Left renal cortex interstitium (tissue), 4 donors: Measurements from ENCODE around the gene DOCK3. TPM values are rescaled to one million over a fixed set of nuclear protein-coding genes. Genes with fewer than 3 reads are reported as not detected.
"Not testable (repeated sequence)": the region's sequence is repeated elsewhere in the genome, so short reads cannot be mapped to it uniquely, and the experiment has no call there.

Source experiments
- DNase-seq, 4 donors: peaks; one replicate each; pipeline ENCODE4 v3.0.0-alpha.2; 2013; ENCODE audit warnings: low read depth in 4 of 4, low spot score in 2 of 4, missing footprints in 1 of 4
- polyA plus RNA-seq, 4 donors: library from polyadenylated mRNA; unstranded; fragments of 120-200 nt; gene quantifications; one replicate each; pipeline ENCODE4 v1.2.1, GENCODE V29; 2013; ENCODE audit not compliant: insufficient read length in 4 of 4

Gene DOCK3
- polyA plus RNA-seq, 4 donors, result 0.78 to 2.2 (median 1.7) TPM

GRCh38 chr3:50673931-50674330 is 796 bp upstream of the DOCK3 start:
- DNase-seq, result no peak

- DNase-seq, result no peak
Observed at GRCh38 chr3:50675179-50676030, 678 bp downstream of the DOCK3 start.

GRCh38 chr3:50676031-50676705 is 1.4 kb downstream of the DOCK3 start:
- no peak for DNase-seq

GRCh38 chr3:50687127-50687751 is 12.5 kb downstream of the DOCK3 start:
- no peak for DNase-seq

- no peak for DNase-seq
Observed at GRCh38 chr3:50687916-50688315, 13.2 kb downstream of the DOCK3 start.

DNA sequence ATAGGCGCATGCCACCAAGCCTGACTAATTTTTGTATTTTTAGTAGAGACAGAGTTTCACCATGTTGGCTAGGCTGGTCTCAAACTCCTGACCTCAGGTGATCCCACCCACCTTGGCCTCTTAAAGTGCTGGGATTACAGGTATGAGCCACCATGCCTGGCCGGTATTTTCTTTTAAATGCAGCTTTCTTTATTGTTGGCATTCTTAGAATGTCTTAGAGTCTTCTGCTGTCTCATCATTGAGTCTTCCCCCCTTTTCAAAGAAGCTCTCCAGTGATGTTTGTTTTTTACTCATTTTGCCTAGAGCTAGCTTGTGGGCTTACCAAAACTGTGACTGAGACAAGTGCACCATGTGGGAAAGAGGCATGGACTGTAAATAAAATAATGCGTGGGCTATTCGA is 13.9 kb downstream of the DOCK3 start:
- not testable (repeated sequence) for DNase-seq

DNA sequence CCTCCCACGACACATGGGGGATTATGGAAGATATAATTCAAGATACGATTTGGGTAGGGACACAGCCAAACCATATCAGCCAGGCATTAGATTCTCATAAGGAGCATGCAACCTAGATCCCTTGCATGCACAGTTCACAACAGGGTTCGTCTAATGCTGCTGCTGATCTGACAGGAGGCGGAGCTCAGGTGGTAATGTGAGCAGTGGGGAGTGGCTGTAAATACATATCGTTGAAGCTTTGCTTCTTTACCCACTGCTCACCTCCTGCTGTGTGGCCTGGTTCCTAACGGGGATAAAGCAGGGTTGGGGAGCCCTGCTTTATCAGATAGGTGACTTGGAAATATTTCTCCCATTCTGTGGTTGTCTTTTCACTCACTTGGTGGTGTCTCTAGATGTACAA is 14.8 kb downstream of the DOCK3 start:
- DNase-seq, result no peak

- no peak for DNase-seq
Observed at GRCh38 chr3:50695031-50695430, 20.3 kb downstream of the DOCK3 start.

DNA sequence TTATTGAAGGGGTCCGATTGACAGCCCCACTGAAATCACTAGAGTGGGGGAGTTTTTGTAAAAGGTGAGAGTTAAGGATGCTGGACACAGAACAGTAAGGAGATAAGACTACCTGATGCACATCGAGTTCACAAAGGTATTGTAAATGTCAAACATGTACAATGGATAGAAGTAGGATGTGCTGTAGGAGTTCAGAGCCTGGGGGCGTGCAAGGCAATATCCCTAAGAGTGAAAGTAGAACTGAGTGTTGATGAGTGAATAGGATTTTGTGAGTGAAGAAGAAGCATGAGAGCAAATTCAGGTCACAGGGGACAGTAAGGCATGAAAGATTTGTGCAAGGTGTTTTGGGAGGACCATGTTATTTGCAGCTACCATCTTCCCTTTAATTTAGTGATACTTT is 21.5 kb downstream of the DOCK3 start:
- DNase-seq, result no peak

DNA sequence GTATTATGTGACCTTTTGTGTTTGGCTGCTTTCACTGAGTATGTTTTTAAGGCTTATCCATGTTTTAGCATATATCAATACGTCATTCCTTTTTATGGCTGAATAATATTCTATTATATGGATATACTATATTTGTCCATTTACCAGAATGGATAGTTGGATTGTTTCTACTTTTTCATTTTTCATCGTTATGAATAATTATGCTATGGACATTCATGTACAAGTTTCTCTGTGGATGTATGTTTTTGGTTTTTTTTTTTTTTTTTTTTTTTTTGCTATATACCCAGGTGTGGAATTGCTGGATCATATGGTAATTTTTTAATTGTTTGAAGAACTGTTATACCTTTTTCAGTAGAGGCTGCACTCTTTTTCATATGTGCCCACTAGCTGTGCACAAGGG is 23.5 kb downstream of the DOCK3 start:
- DNase-seq, result no peak

DNA sequence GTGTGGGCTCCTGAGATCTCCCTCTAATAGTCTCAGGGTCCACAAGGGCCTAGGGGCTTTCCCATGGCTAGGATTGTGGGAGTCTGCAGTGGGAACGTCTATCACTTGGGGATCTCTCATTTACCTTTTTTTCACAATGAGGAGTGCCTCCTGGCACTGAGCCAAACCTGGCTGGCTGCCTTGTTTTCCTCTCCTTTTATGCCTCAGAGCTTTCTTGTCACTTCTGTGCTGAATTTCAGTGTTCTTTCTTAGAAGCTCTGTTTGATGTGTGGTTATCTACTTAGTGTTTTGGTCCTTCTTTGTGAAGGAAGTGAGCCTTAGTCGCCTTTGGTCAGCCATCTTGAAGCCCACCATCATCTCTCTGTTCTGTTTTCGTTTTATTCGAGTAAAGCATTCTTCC is 33.9 kb downstream of the DOCK3 start:
- DNase-seq, result no peak

DNA sequence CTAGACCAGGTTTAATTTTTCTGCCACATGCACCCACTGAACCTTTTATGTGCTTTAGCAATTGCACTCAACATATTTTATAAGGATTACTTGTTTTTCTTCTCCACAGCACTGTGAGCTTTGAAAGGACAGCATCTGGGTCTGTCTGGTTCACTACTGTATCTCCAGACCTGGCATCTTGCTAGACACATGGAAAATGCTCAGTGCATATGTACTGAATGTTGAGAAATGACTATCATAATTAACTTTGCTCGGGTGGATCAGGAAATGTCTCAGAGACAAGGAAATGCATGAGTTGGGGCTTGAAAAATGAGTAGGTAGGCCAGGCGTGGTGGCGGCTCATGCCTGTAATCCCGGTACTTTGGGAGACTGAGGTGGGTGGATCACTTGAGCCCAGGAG is 40.2 kb downstream of the DOCK3 start:
- DNase-seq, result no peak

DNA sequence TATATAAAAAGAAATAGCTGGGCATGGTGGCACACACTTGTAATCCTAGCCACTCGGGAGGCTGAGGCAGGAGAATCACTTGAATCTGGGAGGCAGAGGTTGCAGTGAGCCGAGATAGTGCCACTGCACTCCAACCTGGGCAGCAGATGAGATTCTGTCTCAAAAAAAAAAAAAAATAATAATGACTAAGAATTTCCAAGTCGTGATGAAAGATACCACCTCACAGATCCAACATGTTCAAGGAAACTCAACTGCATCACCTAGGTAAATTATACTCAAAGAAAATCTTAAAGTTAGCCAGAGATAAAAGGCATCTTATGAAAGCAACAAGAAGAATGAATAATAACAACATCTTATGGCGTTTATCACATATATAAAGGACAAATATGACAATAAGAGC is 50.1 kb downstream of the DOCK3 start:
- no peak for DNase-seq

GRCh38 chr3:50734985-50735384 is 60.3 kb downstream of the DOCK3 start:
- no peak for DNase-seq

GRCh38 chr3:50737193-50737905 is 62.6 kb downstream of the DOCK3 start:
- no peak for DNase-seq

- no peak for DNase-seq
Observed at GRCh38 chr3:50737906-50738598, 63.3 kb downstream of the DOCK3 start.

DNA sequence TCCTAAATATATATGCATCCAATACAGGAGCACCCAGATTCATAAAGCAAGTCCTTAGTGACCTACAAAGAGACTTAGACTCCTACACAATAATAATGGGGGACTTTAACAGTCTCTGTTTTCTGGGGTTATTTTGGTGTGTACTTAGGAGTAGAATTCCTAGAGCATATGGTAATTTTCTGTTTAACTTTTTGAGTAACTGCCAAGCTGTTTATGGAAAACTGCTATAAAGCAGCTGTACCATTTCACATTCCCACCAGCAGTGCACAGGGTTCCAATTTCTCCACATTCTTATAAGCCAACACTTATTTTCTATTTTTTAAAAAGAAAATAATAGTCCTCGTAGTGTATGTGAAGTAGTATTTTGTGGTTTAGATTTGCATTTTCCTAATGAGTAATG is 68.9 kb downstream of the DOCK3 start:
- DNase-seq, result no peak

- no peak for DNase-seq
Observed at GRCh38 chr3:50749822-50750221, 75.1 kb downstream of the DOCK3 start.

DNA sequence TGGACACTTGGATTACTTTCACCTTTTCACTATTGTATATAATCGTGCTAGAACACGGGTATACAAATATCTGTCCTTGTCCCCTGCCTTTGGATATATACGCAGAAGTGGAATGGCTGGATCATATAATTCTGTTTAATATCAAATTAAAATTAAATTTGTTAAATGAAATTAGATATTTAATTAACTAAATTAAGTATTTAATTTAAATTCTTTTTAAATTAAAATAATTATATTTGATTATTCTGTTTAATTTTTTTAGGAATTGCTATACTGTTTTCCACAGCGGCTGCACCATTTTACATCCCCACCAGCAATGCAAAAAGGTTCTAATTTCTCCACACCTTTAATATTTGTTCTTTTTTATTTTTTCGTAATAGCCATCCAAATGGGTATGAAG is 84.3 kb downstream of the DOCK3 start:
- DNase-seq, result no peak

DNA sequence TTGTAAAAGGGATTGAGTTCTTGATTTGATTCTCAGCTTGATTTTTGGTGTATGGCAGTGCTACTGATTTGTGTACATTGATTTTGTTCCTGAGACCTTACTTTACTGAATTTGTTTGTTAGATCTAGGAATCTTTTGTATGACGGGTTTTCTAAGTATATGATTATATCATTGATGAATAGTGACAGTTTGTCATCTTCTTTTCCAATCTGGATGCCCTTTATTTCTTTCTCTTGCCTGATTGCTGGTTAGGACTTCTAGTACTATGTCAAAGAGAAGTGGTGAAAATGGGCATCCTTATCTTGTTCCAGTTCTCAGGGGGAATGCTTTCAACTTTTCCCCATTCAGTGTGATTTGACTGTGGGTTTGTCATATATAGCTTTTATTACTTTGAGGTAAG is 103.0 kb downstream of the DOCK3 start:
- DNase-seq, result no peak
